ENCODE measurements around the gene PIMREG. TPM values are rescaled to one million over a fixed set of nuclear protein-coding genes. Genes with fewer than 3 reads are reported as not detected.
A peak's percentile ranks its signal among the peaks of the same experiment; 100 is the strongest.

Gene PIMREG, protein sequence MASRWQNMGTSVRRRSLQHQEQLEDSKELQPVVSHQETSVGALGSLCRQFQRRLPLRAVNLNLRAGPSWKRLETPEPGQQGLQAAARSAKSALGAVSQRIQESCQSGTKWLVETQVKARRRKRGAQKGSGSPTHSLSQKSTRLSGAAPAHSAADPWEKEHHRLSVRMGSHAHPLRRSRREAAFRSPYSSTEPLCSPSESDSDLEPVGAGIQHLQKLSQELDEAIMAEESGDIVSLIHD
- total RNA-seq (1 to 10 TPM in 1 of 2 donors, under 1 TPM in 1; 0.58 to 3.0 TPM), polyA plus RNA-seq (under 1 TPM; 0.35 to 0.84 TPM)
- long read RNA-seq, donor 1, transcript PIMREG-205 (6 exons, 1,948 nt): major isoform, 7 of 7 reads
- long read RNA-seq, donor 1, partial matches to known transcripts: 0 of 7 reads
- long read RNA-seq, donor 1, other reads (novel, unspliced or antisense): 0 of 7 reads
- long read RNA-seq, donor 2, partial matches to known transcripts: 0 of 1 reads
- long read RNA-seq, donor 2, other reads (novel, unspliced or antisense): 0 of 1 reads
- long read RNA-seq, donor 3, partial matches to known transcripts: 0 of 4 reads
- long read RNA-seq, donor 3, other reads (novel, unspliced or antisense): 0 of 4 reads
- long read RNA-seq, donor 4, partial matches to known transcripts: 0 of 4 reads
- long read RNA-seq, donor 4, other reads (novel, unspliced or antisense): 0 of 4 reads
- long read RNA-seq, donor 5, transcript PIMREG-205 (6 exons, 1,948 nt): major isoform, 8 of 29 reads
- long read RNA-seq, donor 5, partial matches to known transcripts: 20 of 29 reads
- long read RNA-seq, donor 5, other reads (novel, unspliced or antisense): 0 of 29 reads

DNA sequence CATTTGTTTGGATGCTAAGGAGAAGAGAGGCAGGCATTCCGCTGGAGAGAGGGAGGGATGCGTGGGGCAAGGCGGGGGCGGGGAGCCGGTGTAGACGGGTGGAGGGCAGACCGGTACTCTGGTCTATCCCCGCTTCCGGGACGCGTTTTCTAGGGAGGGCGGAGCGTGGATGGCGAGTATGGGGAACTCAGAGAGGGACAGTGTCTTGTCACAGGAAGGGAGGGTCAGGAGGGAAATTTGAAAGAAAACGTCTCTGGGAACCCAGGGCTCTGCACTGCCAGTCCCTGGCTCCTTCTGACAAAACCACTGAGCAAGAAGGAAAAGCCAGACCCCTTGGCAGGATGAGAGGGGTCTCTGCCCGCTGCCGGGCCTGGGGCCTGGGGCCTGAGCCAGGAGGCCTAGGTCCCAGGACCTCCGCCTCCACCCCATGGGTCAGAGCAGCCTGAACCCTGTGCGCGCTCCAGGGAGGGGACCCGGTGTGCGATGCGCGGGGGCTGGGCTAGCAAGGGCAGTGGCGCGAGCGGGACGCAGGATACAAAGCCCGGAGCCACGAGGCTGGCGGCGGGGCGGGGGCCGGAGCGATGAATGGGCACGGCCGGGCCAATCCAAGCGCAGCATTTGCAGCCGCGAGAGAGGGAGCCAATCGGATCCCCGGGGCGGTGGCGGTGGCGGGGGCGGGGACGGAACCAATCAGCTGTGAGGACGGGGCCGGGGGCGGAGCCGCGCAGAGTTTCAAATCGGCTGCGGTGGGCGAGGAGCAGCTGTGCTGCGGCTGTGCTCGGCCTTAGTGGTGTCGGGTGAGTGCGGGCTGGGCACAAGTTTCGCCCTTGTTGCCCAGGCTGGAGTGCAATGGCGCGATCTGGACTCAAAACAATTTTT, at the start of gene PIMREG:
TSS of gene PIMREG (plus strand) at position 764 of the 879 bp plus-strand sequence. CDS start 656 bp downstream, outside the sequence.
- ATAC-seq (ENCODE audit: insufficient read depth, low FRiP score) (peak; percentile 94), DNase-seq (peak; percentile 97 to 98 (median 97))
- H3K9ac ChIP-seq (ENCODE audit: insufficient read depth in 1 of 2, low read length in 2 of 2): peak within 1 kb of the TSS in 1 of 2 donors; percentile 32
- peak within 1 kb of the TSS; percentile 23 for H3K4me3 ChIP-seq
- no peak for TF ChIP-seq CTCF (IDR thresholded peaks at IDR 0.05; ENCODE audit: control extremely low read depth, extremely low read depth)
- WGBS, 2 donors: 0 to 1% methylated on average over 49 to 62 of the region's 62 CpGs
- peak within 1 kb of the TSS in 1 of 2 donors; percentile 0 for H3K27ac ChIP-seq (ENCODE audit: low read depth in 1 of 2, low read length in 1 of 2)
- H3K27me3 ChIP-seq (ENCODE audit: control insufficient read depth in 3 of 3, insufficient read depth in 3 of 3, low read length in 2 of 3): no peaks in the 10 kb centered on the region
- peaks cover 0 to 6% (median 1%) of the 10 kb centered on the region in 4 donors for H3K36me3 ChIP-seq (ENCODE audit: control insufficient read depth in 4 of 4, insufficient read depth in 4 of 4, low read length in 4 of 4)
- H3K9me3 ChIP-seq (ENCODE audit: control insufficient read depth in 4 of 4, insufficient read depth in 3 of 4, low read length in 3 of 4): no peaks in the 10 kb centered on the region
- peaks cover 0 to 24% (median 0%) of the 10 kb centered on the region in 5 donors for H3K4me1 ChIP-seq (ENCODE audit: control insufficient read depth in 5 of 5, insufficient read depth in 5 of 5, low read length in 5 of 5)

DNA sequence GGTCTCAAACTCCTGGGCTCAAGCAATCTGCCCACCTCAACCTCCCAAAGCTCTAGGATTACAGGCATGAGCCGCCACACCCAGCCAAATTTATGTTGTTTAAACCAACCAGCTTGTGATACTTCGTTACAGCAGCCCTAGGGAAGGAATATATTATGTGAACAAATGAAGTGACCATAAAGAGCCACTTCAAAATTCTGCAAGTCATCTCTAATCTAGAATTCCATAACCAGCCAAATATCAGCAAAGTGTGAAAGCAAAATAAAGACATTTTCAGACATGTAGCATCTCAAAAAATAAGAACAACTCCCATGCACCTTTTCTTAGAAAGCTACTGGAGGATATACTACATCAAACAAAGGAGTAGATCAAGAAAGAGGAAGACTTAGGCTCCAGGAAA, 45.3 kb upstream of the PIMREG start:
- Histone ChIP-seq H3K4me3 (no peak overlapping the region), H3K27ac (ENCODE audit: low read depth in 1 of 2, low read length in 1 of 2) (no peak overlapping the region), H3K9me3 (ENCODE audit: control insufficient read depth in 4 of 4, insufficient read depth in 3 of 4, low read length in 3 of 4) (peaks cover 0 to 9% (median 2%) of the 10 kb centered on the region in 4 donors), H3K4me1 (ENCODE audit: control insufficient read depth in 5 of 5, insufficient read depth in 5 of 5, low read length in 5 of 5) (no peaks in the 10 kb centered on the region), H3K36me3 (ENCODE audit: control insufficient read depth in 4 of 4, insufficient read depth in 4 of 4, low read length in 4 of 4) (no peaks in the 10 kb centered on the region), H3K9ac (ENCODE audit: insufficient read depth in 1 of 2, low read length in 2 of 2) (no peak overlapping the region), H3K27me3 (ENCODE audit: control insufficient read depth in 3 of 3, insufficient read depth in 3 of 3, low read length in 2 of 3) (peaks cover 0 to 4% (median 0%) of the 10 kb centered on the region in 3 donors)
- DNase-seq (no peak), ATAC-seq (ENCODE audit: insufficient read depth, low FRiP score) (no peak)
- WGBS, 2 donors: 39 to 76% methylated on average over 2 of the region's 2 CpGs
- TF ChIP-seq CTCF (IDR thresholded peaks at IDR 0.05; ENCODE audit: control extremely low read depth, extremely low read depth): no peak

GRCh38 chr17:6402258-6402657, 42.0 kb upstream of the PIMREG start:
- Histone ChIP-seq H3K27ac (ENCODE audit: low read depth in 1 of 2, low read length in 1 of 2) (no peak overlapping the region), H3K4me3 (no peak overlapping the region), H3K9me3 (ENCODE audit: control insufficient read depth in 4 of 4, insufficient read depth in 3 of 4, low read length in 3 of 4) (peaks cover 0 to 4% (median 2%) of the 10 kb centered on the region in 4 donors), H3K4me1 (ENCODE audit: control insufficient read depth in 5 of 5, insufficient read depth in 5 of 5, low read length in 5 of 5) (no peaks in the 10 kb centered on the region), H3K36me3 (ENCODE audit: control insufficient read depth in 4 of 4, insufficient read depth in 4 of 4, low read length in 4 of 4) (no peaks in the 10 kb centered on the region), H3K9ac (ENCODE audit: insufficient read depth in 1 of 2, low read length in 2 of 2) (no peak overlapping the region), H3K27me3 (ENCODE audit: control insufficient read depth in 3 of 3, insufficient read depth in 3 of 3, low read length in 2 of 3) (no peaks in the 10 kb centered on the region)
- no peak for TF ChIP-seq CTCF (IDR thresholded peaks at IDR 0.05; ENCODE audit: control extremely low read depth, extremely low read depth)
- ATAC-seq (ENCODE audit: insufficient read depth, low FRiP score) (no peak), DNase-seq (no peak)
- 82 to 91% methylated on average over 6 of the region's 6 CpGs for WGBS, 2 donors
